Measurements from ENCODE around the gene TSPAN18.

DNA sequence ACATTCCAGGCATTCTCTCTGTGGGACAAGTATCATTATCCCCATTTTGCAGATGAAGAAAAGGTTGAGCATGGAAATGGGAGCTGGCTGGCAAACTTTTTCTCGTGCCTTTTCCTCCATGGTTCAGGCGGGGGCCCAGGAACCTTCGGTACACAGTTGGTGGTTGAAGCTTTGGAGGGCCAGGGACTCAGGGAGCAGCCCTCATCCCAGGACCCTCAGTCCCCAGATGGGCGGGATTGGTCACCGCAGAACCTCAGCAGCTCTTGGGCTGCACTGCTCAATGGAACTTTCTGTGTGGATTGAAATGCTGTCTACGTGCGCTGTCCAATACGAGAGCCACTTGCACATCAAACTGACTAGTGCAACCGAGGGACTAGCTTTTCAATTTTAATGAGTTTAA is 61.2 kb downstream of the TSPAN18 start:
- TF ChIP-seq, protein P1, sequence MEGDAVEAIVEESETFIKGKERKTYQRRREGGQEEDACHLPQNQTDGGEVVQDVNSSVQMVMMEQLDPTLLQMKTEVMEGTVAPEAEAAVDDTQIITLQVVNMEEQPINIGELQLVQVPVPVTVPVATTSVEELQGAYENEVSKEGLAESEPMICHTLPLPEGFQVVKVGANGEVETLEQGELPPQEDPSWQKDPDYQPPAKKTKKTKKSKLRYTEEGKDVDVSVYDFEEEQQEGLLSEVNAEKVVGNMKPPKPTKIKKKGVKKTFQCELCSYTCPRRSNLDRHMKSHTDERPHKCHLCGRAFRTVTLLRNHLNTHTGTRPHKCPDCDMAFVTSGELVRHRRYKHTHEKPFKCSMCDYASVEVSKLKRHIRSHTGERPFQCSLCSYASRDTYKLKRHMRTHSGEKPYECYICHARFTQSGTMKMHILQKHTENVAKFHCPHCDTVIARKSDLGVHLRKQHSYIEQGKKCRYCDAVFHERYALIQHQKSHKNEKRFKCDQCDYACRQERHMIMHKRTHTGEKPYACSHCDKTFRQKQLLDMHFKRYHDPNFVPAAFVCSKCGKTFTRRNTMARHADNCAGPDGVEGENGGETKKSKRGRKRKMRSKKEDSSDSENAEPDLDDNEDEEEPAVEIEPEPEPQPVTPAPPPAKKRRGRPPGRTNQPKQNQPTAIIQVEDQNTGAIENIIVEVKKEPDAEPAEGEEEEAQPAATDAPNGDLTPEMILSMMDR (IDR thresholded peaks at IDR 0.05) = no peak
- TF ChIP-seq POLR2AphosphoS5 (IDR thresholded peaks at IDR 0.05) (no peak), EP300 (IDR thresholded peaks at IDR 0.05) (no peak)
